LNCAP (cell line): ENCODE results near the gene EFCAB10.

ENCODE experiments used
- TF ChIP-seq, protein P1 (sequence below): fragments of 450-650 bp; IDR thresholded peaks from 2 replicates; pipeline ENCODE4 v1.5.1; 2017; ENCODE audit warnings: mild to moderate bottlenecking

Gene EFCAB10

GRCh38 chr7:105532709-105533460 lies 48.4 kb downstream of the EFCAB10 start:
- TF ChIP-seq, protein P1, sequence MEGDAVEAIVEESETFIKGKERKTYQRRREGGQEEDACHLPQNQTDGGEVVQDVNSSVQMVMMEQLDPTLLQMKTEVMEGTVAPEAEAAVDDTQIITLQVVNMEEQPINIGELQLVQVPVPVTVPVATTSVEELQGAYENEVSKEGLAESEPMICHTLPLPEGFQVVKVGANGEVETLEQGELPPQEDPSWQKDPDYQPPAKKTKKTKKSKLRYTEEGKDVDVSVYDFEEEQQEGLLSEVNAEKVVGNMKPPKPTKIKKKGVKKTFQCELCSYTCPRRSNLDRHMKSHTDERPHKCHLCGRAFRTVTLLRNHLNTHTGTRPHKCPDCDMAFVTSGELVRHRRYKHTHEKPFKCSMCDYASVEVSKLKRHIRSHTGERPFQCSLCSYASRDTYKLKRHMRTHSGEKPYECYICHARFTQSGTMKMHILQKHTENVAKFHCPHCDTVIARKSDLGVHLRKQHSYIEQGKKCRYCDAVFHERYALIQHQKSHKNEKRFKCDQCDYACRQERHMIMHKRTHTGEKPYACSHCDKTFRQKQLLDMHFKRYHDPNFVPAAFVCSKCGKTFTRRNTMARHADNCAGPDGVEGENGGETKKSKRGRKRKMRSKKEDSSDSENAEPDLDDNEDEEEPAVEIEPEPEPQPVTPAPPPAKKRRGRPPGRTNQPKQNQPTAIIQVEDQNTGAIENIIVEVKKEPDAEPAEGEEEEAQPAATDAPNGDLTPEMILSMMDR = no peak

- TF ChIP-seq, protein P1 = peak; percentile 86
Observed at GRCh38 chr7:105531792-105532671, 49.3 kb downstream of the EFCAB10 start, which contains the start of gene RINT1. RINT1 (plus strand) TSS chr7:105532201; CDS start chr7:105532316, 115 bp downstream.

DNA sequence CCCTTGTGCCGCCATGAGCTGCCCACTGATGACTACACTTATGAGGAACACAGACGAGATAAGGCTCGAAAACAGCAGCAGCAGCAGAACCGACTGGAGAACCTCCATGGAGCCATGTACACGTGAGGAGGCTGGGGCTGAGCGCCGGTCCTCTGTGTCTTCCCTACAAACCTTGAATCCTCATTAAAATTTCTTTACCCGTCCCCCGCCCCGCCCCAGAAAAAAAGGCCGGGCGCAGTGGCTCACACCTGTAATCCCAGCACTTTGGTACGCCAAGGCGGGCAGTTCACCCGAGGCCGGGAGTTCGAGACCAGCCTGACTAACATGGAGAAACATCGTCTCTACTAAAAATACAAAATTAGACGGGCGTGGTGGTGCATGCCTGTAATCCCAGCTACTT lies 50.7 kb downstream of the EFCAB10 start:
- TF ChIP-seq, protein P1 = no peak

DNA sequence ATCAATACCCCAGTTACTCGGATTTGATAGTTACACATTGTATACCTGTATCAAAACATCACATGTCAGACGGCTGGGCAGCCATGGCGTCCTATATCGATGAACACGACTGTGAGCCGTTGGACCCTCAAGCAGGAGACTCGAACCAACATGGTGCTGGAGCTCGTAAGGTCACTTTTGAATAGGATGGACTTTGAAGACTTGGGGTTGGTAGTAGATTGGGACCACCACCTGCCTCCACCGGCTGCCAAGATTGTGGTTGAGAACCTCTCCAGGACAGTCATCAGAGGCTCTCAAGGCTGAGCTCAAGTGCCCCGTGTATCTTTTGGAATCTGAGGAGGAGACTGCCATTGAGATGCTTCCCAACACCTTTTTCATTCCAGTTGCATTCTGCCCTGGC lies 51.2 kb downstream of the EFCAB10 start:
- TF ChIP-seq, protein P1 = no peak

GRCh38 chr7:105524840-105525239 lies 56.5 kb downstream of the EFCAB10 start:
- TF ChIP-seq, protein P1 = no peak

DNA sequence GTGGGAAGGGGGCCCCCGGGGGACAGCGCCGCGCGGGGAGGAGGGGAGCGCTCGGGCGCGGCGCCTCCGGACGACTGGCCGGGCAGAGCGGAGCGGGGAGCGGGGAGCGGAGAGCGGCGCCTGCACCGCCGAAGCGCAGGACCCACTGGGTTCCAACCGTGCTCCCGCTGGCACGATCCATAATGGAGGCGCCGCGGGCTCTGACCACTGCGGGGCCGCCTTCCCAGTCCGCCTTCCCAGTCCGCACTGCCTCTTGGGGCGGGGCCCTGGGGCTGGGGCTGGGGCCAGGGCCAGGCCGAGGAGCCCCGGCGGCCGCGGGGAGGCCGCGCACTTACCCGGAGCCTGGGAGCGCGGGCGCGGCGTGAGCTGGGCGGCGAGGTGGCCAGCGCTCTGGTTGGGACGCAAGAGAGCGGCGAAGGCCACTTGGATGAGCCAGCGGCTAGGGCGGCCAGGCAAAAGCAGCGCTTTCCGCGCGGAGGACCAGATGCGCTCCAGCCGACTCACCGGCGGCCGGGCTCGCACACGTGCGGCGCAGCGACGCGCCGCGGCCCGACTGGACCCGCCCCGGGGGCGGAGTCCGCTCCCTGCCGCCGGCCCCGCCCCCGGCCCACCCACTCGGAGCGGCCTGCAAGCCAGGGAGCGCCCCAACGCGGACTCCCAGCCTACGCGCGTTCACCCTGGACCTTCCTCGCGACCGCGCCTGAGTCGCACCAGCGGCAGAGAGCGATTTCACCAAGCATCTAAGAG lies 59.4 kb downstream of the EFCAB10 start, which contains the start of gene PUS7:
TSS of gene PUS7 (minus strand) at position 555 of the 747 bp plus-strand sequence. CDS start 13,759 bp downstream, outside the sequence.
- TF ChIP-seq, protein P1 = no peak
